ENCODE data around the gene GGT7.
"Not testable (repeated sequence)": the region's sequence is repeated elsewhere in the genome, so short reads cannot be mapped to it uniquely, and the experiment has no call there.

GRCh38 chr20:34898731-34899130 lies 26.1 kb upstream of the GGT7 start:
- TF ChIP-seq, protein P1, sequence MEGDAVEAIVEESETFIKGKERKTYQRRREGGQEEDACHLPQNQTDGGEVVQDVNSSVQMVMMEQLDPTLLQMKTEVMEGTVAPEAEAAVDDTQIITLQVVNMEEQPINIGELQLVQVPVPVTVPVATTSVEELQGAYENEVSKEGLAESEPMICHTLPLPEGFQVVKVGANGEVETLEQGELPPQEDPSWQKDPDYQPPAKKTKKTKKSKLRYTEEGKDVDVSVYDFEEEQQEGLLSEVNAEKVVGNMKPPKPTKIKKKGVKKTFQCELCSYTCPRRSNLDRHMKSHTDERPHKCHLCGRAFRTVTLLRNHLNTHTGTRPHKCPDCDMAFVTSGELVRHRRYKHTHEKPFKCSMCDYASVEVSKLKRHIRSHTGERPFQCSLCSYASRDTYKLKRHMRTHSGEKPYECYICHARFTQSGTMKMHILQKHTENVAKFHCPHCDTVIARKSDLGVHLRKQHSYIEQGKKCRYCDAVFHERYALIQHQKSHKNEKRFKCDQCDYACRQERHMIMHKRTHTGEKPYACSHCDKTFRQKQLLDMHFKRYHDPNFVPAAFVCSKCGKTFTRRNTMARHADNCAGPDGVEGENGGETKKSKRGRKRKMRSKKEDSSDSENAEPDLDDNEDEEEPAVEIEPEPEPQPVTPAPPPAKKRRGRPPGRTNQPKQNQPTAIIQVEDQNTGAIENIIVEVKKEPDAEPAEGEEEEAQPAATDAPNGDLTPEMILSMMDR (IDR thresholded peaks at IDR 0.05), result not testable (repeated sequence)
- TF ChIP-seq POLR2A (IDR thresholded peaks at IDR 0.05), result not testable (repeated sequence)
